Measurements from ENCODE around the gene CXXC5.

CXXC5 gene

GRCh38 chr5:139650689-139651042 is 2.5 kb downstream of the CXXC5 start:
- peak in 19 of 56 donors; percentile 35 to 80 (median 59) for DNase-seq

- DNase-seq = peak in 38 of 56 donors; percentile 45 to 85 (median 72)
These were observed 3.1 kb downstream of the CXXC5 start for GRCh38 chr5:139651043-139651834.

GRCh38 chr5:139651853-139652787 is 4.0 kb downstream of the CXXC5 start:
- DNase-seq = peak in 52 of 56 donors; percentile 47 to 95 (median 82)

- DNase-seq = peak in 2 of 56 donors; percentile 19 to 43
These were observed 4.7 kb downstream of the CXXC5 start for GRCh38 chr5:139652788-139653241.

- no peak for DNase-seq
These were observed 5.5 kb downstream of the CXXC5 start for GRCh38 chr5:139653616-139654015.

- no peak for DNase-seq
These were observed 6.3 kb downstream of the CXXC5 start for GRCh38 chr5:139654464-139654863.

- peak in 2 of 56 donors; percentile 24 to 27 for DNase-seq
These were observed 6.8 kb downstream of the CXXC5 start for GRCh38 chr5:139654871-139655491.

GRCh38 chr5:139655727-139656271 is 7.7 kb downstream of the CXXC5 start:
- peak in 10 of 56 donors; percentile 40 to 70 (median 60) for DNase-seq

- no peak for DNase-seq
These were observed 9.5 kb downstream of the CXXC5 start for GRCh38 chr5:139657363-139658321.

GRCh38 chr5:139658501-139658927 is 10.4 kb downstream of the CXXC5 start:
- DNase-seq = peak in 9 of 56 donors; percentile 21 to 50 (median 32)

GRCh38 chr5:139658928-139659667 is 10.9 kb downstream of the CXXC5 start:
- peak in 3 of 56 donors; percentile 31 to 47 (median 45) for DNase-seq

GRCh38 chr5:139659695-139660101 is 11.5 kb downstream of the CXXC5 start:
- DNase-seq = peak in 4 of 56 donors; percentile 35 to 65 (median 52)

- DNase-seq = peak in 53 of 56 donors; percentile 44 to 95 (median 85)
These were observed 12.2 kb downstream of the CXXC5 start for GRCh38 chr5:139660105-139660922.

GRCh38 chr5:139660923-139661814 is 13.0 kb downstream of the CXXC5 start:
- DNase-seq = peak in 50 of 56 donors; percentile 36 to 90 (median 68)

GRCh38 chr5:139662617-139663016 is 14.5 kb downstream of the CXXC5 start:
- DNase-seq = no peak

- DNase-seq = no peak
These were observed 15.3 kb downstream of the CXXC5 start for GRCh38 chr5:139663207-139664085.

All from amygdala (tissue), 56 donors.